Measurements from ENCODE around the gene NIT2.

DNA sequence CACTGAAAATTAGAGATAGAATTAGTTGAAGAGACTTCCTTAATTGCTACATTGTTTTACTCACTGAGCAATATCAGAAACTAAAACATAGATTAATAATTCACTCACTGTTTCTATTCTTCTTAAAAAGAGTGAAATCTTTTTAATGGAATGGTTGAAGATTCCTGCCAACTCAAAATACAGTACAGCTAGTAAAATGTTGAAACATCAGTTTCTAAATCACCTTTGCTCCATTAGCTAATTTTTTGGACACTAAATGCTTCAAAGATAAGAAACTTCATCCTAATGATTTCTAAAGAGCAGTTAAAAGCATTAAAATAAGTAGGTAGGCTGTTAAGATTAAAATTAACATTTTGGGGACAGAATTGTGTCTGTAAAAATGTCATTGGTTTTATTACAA lies 10.5 kb upstream of the NIT2 start:
- TF ChIP-seq POLR2A (IDR thresholded peaks at IDR 0.05): no peak
- no peak for TF ChIP-seq CTCF (IDR thresholded peaks at IDR 0.05)
